ENCODE results near the gene MADD.
"Not testable (repeated sequence)": the region's sequence is repeated elsewhere in the genome, so short reads cannot be mapped to it uniquely, and the experiment has no call there.

The MADD gene

GRCh38 chr11:47332303-47332711 lies 62.4 kb downstream of the MADD start:
- Mint-ChIP-seq H3K9me3 (no peaks in the 10 kb centered on the region), H3K4me3 (no peak overlapping the region), H3K36me3 (ENCODE audit: insufficient read depth) (peaks cover 11% of the 10 kb centered on the region), H3K4me1 (no peaks in the 10 kb centered on the region), H3K27me3 (no peaks in the 10 kb centered on the region), H3K27ac (ENCODE audit: low read depth) (no peak overlapping the region)
- no peak for DNase-seq (ENCODE audit: low spot score in 2 of 2)
- ATAC-seq (replicated peaks; ENCODE audit: extremely low read depth, poor library complexity, severe bottlenecking) = no peak

DNA sequence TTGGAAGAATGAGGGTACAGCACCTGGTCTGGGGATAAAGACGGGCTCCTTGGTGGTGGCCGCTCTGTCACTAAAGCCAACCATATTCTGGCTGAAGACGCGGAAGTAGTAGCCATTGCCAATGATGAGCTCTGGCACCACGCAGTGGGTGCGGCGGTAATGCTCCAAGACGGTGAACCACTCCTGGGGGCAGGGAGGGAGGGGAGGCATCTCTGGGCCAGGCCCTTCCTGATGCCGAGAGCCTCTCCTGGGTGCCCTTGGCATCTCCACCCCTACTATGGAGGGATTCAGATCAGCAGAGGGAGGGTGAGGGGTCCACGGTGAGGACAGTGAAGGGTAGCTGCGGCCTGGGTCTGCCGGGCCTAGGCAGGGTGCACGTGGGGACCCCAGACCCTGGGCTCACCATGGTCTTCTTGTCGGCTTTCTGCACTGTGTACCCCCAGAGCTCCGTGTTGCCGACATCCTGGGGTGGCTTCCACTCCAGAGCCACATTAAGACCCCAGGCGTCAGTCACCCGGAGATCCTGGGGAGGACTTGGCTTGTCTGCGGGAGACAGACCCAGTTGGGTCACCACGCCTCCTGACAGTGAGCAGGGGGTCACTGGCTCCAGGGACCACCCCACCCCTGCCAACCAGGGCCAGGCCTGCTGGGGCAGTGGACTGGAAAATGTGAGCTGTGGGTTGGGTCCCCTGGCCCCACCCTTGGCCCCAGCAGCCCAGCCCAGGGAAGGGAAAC lies 63.0 kb downstream of the MADD start:
- ATAC-seq (replicated peaks; ENCODE audit: extremely low read depth, poor library complexity, severe bottlenecking) = no peak
- H3K27ac Mint-ChIP-seq (ENCODE audit: low read depth) = no peak overlapping the region
- no peaks in the 10 kb centered on the region for H3K4me1 Mint-ChIP-seq

GRCh38 chr11:47333526-47333845 lies 63.6 kb downstream of the MADD start:
- Mint-ChIP-seq H3K4me1 (no peaks in the 10 kb centered on the region), H3K36me3 (ENCODE audit: insufficient read depth) (peaks cover 9% of the 10 kb centered on the region), H3K4me3 (no peak overlapping the region), H3K9me3 (no peaks in the 10 kb centered on the region), H3K27ac (ENCODE audit: low read depth) (no peak overlapping the region), H3K27me3 (no peaks in the 10 kb centered on the region)
- DNase-seq (ENCODE audit: low spot score in 2 of 2) (no peak), ATAC-seq (replicated peaks; ENCODE audit: extremely low read depth, poor library complexity, severe bottlenecking) (no peak)

More for the DNA sequence above, 63.0 kb downstream of the MADD start:
- Mint-ChIP-seq H3K36me3 (ENCODE audit: insufficient read depth) (peaks cover 9% of the 10 kb centered on the region), H3K27me3 (no peaks in the 10 kb centered on the region), H3K4me3 (no peak overlapping the region), H3K9me3 (no peaks in the 10 kb centered on the region)
- no peak for DNase-seq (ENCODE audit: low spot score in 2 of 2)

- DNase-seq (ENCODE audit: low spot score in 2 of 2) (no peak), ATAC-seq (replicated peaks; ENCODE audit: extremely low read depth, poor library complexity, severe bottlenecking) (no peak)
- Mint-ChIP-seq H3K27ac (ENCODE audit: low read depth) (no peak overlapping the region), H3K27me3 (no peaks in the 10 kb centered on the region), H3K36me3 (ENCODE audit: insufficient read depth) (peaks cover 7% of the 10 kb centered on the region), H3K9me3 (no peaks in the 10 kb centered on the region), H3K4me3 (no peak overlapping the region), H3K4me1 (no peaks in the 10 kb centered on the region)
These were observed 64.0 kb downstream of the MADD start for GRCh38 chr11:47333886-47334443.

DNA sequence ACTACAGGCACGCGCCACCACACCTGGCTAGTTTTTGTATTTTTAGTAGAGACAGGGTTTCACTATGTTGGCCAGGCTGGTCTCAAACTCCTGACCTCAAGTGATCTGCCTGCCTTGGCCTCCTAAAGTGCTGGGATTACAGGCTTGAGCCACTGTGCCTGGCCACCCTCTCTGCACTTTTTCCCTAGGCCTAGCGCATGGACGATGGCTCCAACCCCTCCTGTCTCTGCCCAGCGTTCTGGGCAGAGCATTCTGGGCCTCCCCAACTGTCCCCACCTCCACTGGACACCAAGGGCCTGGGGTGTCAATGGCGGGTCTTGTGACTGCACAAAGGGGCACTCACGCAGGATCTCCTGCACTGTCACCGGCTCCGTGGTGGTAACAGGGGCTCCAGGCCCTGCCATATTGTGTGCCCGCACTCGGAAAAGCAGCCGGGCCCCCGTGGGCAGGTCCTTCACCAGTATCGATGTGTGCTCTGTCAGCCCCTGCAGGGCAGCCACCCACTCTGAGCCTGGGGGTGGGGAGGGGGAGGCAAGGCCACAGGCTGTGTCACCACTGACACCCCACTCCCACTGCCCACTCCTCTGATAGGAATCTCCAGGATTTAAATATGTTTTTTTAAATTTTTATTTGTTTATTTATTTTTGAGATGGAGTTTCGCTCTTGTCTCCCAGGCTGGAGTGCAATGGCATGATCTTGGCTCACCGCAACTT lies 64.9 kb downstream of the MADD start:
- H3K9me3 Mint-ChIP-seq; DNase-seq (ENCODE audit: low spot score in 2 of 2); H3K36me3 Mint-ChIP-seq (ENCODE audit: insufficient read depth); H3K4me3 Mint-ChIP-seq; H3K4me1 Mint-ChIP-seq; ATAC-seq (replicated peaks; ENCODE audit: extremely low read depth, poor library complexity, severe bottlenecking); H3K27me3 Mint-ChIP-seq; H3K27ac Mint-ChIP-seq (ENCODE audit: low read depth): not testable (repeated sequence)

GRCh38 chr11:47335733-47336132 lies 65.8 kb downstream of the MADD start:
- no peaks in the 10 kb centered on the region for H3K27me3 Mint-ChIP-seq
- ATAC-seq (replicated peaks; ENCODE audit: extremely low read depth, poor library complexity, severe bottlenecking) (no peak), DNase-seq (ENCODE audit: low spot score in 2 of 2) (no peak)
- H3K4me1 Mint-ChIP-seq = no peaks in the 10 kb centered on the region
- no peak overlapping the region for H3K27ac Mint-ChIP-seq (ENCODE audit: low read depth)
- H3K9me3 Mint-ChIP-seq = no peaks in the 10 kb centered on the region
- H3K36me3 Mint-ChIP-seq (ENCODE audit: insufficient read depth) = peaks cover 2% of the 10 kb centered on the region
- H3K4me3 Mint-ChIP-seq = no peak overlapping the region

DNA sequence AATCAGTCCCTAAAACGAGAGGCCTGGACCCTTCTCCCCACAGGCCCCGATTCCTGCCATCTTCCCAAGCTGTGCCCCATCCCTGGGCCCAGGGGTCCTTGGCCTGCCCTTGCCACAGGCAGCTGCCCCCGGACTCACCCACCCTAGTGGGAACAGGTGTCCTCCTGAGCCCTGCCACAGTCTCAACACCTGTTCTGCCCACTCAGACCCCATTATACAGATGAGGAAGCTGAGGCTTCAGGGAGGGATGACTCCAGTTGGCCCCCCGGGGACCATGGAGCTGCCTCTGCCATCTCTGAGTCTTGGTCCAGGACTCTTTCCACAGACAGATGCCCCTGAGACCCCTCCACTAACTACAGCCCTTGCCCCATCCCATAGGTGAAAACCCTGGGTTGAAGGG lies 66.7 kb downstream of the MADD start:
- H3K9me3 Mint-ChIP-seq = no peaks in the 10 kb centered on the region
- no peak for ATAC-seq (replicated peaks; ENCODE audit: extremely low read depth, poor library complexity, severe bottlenecking)
- no peaks in the 10 kb centered on the region for H3K36me3 Mint-ChIP-seq (ENCODE audit: insufficient read depth)

DNA sequence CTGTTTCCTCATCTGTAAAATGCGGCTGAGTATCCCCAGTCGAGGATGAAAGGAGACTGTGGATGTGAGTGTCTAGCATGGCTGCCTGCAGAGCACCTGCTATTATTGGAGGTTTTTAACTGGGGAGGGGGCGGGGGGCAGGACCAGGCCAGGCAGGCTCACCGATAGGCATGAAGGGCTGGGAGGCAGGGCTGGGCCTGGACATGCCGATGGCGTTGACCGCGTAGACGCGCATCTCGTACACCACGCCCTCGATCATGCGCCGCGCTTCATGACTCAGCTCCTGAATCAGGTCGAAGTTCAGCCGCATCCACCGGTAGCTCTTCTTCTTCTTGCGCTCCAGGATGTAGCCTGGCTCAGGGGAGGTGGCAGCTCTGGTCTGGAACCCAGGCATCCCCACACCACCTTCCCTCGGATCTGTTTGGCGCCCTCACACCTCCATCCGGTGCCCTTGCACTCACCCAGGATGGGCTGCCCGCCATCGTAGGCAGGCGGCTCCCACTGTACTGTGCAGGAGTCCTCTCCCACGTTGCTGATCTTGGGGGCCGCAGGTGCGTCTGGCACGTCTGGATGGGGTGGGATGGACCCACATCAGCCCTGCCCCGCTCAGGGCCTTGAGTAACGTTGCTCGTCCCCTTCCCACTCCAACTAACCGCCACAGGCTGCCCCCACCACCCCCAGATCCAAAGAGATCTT lies 67.4 kb downstream of the MADD start:
- DNase-seq (ENCODE audit: low spot score in 2 of 2) (no peak), ATAC-seq (replicated peaks; ENCODE audit: extremely low read depth, poor library complexity, severe bottlenecking) (no peak)
- Mint-ChIP-seq H3K4me3 (no peak overlapping the region), H3K9me3 (no peaks in the 10 kb centered on the region), H3K4me1 (no peaks in the 10 kb centered on the region), H3K36me3 (ENCODE audit: insufficient read depth) (no peaks in the 10 kb centered on the region), H3K27me3 (no peaks in the 10 kb centered on the region), H3K27ac (ENCODE audit: low read depth) (no peak overlapping the region)

More for the DNA sequence above, 66.7 kb downstream of the MADD start:
- Mint-ChIP-seq H3K4me1 (no peaks in the 10 kb centered on the region), H3K4me3 (no peak overlapping the region), H3K27ac (ENCODE audit: low read depth) (no peak overlapping the region), H3K27me3 (no peaks in the 10 kb centered on the region)
- DNase-seq (ENCODE audit: low spot score in 2 of 2) = no peak

DNA sequence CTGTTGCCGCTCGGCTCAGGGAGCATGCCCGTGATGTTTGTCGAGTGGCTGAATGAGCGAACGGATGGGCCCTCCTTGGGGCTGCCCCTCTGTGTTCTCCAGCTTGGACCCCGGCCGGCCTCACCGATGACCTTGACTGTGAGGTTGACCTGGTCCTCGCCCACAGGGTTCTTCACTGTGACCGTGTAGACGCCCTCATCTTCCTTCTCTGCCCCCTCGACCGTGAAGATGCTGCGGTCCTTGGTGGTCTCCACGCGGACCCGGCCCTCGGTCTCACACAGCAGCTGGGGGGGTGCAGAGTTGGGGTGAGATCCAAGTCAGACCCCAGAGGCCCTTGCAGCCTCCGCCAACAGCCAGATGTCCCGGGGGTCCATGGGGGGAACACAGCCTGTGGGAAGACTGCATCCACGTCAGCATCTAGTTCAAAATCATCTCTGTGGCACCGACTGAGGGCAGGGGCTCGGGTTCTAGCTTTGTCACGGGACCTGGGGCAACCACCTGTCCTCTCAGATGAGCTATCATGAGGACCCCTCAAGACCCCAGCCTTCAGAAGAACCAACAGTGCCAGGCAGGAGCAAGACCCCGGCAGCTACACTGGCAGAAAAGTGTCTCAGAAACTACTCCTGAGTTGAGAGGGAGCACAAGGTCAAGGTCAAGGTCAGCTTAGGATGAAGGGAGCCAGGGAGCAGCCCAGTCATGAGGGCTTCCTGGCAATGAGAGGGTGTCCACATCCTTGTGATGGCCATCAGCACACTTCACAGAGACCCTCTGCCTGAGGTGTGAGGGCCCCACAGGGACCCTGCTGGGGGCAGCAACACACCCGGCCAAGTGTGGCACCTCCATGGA lies 68.7 kb downstream of the MADD start:
- Mint-ChIP-seq H3K4me1 (no peaks in the 10 kb centered on the region), H3K36me3 (ENCODE audit: insufficient read depth) (peaks cover 2% of the 10 kb centered on the region), H3K27ac (ENCODE audit: low read depth) (no peak overlapping the region), H3K4me3 (no peak overlapping the region), H3K9me3 (no peaks in the 10 kb centered on the region), H3K27me3 (no peaks in the 10 kb centered on the region)
- ATAC-seq (replicated peaks; ENCODE audit: extremely low read depth, poor library complexity, severe bottlenecking) (no peak), DNase-seq (ENCODE audit: low spot score in 2 of 2) (no peak)

GRCh38 chr11:47340010-47340409 lies 70.1 kb downstream of the MADD start:
- ATAC-seq (replicated peaks; ENCODE audit: extremely low read depth, poor library complexity, severe bottlenecking) = no peak
- no peaks in the 10 kb centered on the region for H3K4me1 Mint-ChIP-seq
- peaks cover 2% of the 10 kb centered on the region for H3K36me3 Mint-ChIP-seq (ENCODE audit: insufficient read depth)
- H3K27ac Mint-ChIP-seq (ENCODE audit: low read depth) = no peak overlapping the region
- H3K9me3 Mint-ChIP-seq = no peaks in the 10 kb centered on the region
- no peaks in the 10 kb centered on the region for H3K27me3 Mint-ChIP-seq
- no peak overlapping the region for H3K4me3 Mint-ChIP-seq
- DNase-seq (ENCODE audit: low spot score in 2 of 2) = no peak

DNA sequence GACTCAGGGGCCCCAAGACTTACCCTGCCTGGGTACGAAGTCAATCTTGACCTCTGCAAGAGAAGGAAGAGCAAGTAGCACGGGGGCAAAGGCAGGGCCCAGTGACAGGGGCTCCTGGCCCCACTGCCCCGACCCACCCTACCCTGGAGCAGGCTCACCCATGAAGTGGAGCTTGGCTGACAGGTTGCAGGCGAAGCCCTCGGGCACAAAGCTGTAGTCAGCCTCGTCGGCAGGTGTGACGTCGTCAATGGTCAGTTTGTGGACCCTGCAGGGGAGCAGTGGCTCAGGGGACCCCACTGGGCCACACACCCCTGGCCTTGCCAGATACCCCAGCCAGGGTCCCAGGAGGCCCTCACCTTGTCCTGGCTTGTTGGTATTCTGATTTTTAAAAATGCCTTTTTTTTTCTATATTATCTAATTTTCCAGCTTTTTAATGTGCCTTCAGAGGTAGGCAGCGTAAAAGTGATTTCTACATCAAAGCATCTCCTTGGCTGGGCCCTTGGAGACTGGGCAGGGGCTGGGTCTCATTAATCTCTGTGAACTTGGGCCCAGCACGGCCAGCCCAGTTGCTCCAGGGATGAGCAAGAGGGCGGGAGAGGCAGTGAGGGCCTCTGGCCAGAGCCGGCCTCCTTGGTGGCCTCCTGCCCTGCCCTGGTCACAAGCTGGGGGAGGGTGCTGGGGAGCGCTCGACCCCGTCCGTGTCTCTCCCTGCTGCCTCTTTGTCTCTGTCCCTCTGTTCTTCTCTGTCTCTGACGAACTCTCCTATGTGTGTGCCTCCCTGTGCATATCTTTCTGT lies 71.2 kb downstream of the MADD start:
- Mint-ChIP-seq H3K36me3 (ENCODE audit: insufficient read depth) (peaks cover 2% of the 10 kb centered on the region), H3K9me3 (no peaks in the 10 kb centered on the region)
- ATAC-seq (replicated peaks; ENCODE audit: extremely low read depth, poor library complexity, severe bottlenecking) = no peak

More for the DNA sequence above, 71.2 kb downstream of the MADD start:
- Mint-ChIP-seq H3K4me1 (no peaks in the 10 kb centered on the region), H3K27me3 (no peaks in the 10 kb centered on the region), H3K27ac (ENCODE audit: low read depth) (no peak overlapping the region), H3K4me3 (no peak overlapping the region)
- DNase-seq (ENCODE audit: low spot score in 2 of 2) = no peak
